Measurements from ENCODE around the gene NR1H4. TPM values are rescaled to one million over a fixed set of nuclear protein-coding genes. Genes with fewer than 3 reads are reported as not detected.
"Not testable (repeated sequence)": the region's sequence is repeated elsewhere in the genome, so short reads cannot be mapped to it uniquely, and the experiment has no call there.

Gene NR1H4
- polyA plus RNA-seq (ENCODE audit: insufficient read length in 12 of 12), result 1 to 10 TPM in 1 of 12 donors, under 1 TPM in 5, not detected in 6; 0.09 to 6.7 (median 0.19) TPM
- long read RNA-seq, donor 1, transcript NR1H4-201 (9 exons, 1,630 nt), result minor isoform, 7 of 57 reads
- long read RNA-seq, donor 1, transcript NR1H4-208 (2 exons, 294 nt), result major isoform, 24 of 57 reads
- long read RNA-seq, donor 1, transcript NR1H4-209 (9 exons, 1,489 nt), result minor isoform, 11 of 57 reads
- long read RNA-seq, donor 1, partial matches to known transcripts, result 14 of 57 reads
- long read RNA-seq, donor 1, other reads (novel, unspliced or antisense), result 0 of 57 reads
- long read RNA-seq, donor 2, result 0 reads
- long read RNA-seq, donor 3, result 0 reads
- long read RNA-seq, donor 4, result 0 reads
- long read RNA-seq, donor 5, result 0 reads
- long read RNA-seq, donor 6, result 0 reads
- long read RNA-seq, donor 7, result 0 reads
- long read RNA-seq, donor 8, result 0 reads
- long read RNA-seq, donor 9, result 0 reads
- long read RNA-seq, donor 10, partial matches to known transcripts, result 0 of 1 reads
- long read RNA-seq, donor 10, other reads (novel, unspliced or antisense), result 0 of 1 reads
- long read RNA-seq, donor 11, result 0 reads

DNA sequence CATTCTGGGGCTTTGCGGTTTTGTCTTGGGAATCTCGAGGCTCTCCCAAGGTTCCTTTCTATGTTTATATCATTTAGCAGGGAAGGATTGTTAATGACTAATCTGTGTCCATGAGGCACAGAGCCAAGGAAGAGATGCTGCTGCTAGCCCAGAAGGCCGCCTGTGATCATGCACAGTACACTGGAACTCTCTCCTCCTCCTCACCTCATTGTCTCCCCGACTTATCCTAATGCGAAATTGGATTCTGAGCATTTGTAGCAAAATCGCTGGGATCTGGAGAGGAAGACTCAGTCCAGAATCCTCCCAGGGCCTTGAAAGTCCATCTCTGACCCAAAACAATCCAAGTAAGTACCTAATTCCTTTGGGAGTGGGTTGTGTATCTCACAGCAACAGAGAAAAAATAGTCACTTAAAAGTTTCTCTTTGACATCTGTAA lies at the start of gene NR1H4:
Gene NR1H4, plus strand, starts transcription at position 151 of the 435 bp plus-strand sequence. CDS start 19,458 bp downstream, outside the sequence.
- no peak for DNase-seq

DNA sequence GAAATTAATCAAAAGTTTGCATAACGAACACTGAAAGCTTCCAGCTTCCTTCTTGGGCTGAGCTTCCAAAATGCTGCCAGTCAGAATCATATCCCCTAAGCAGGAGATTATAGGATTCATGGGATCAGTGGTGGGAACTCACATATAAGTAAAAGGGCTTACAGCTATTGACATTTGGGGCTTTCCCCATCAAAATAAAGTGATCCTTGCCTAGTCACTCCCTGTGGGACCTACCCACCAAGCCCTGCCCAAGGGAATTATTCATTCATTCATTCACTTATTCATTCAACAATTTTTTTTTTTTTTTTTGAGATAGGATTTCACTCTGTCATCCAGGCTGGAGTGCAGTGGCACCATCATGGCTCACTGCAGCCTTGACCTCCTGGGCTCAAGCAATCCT lies 47.5 kb upstream of the NR1H4 start:
- DNase-seq, result no peak

DNA sequence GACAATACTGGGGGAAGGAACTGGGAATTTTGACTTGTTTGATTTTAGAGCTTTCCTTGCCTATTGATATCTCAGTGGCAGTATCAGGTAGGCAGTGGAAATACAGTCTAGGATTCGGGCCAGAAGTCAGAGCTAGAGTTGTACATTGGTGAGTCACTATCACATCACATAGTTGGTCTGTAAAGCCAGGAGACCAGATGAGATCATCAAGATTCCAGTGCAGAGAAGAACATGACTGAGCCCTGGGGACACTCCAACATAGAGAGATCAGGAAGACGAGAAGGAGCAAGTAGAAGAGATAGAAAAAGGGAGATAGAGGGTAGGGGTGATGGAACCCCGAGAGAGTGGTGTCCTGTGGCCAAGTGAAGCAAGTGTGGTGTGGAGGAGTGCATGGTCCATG lies 46.6 kb upstream of the NR1H4 start:
- no peak for DNase-seq

DNA sequence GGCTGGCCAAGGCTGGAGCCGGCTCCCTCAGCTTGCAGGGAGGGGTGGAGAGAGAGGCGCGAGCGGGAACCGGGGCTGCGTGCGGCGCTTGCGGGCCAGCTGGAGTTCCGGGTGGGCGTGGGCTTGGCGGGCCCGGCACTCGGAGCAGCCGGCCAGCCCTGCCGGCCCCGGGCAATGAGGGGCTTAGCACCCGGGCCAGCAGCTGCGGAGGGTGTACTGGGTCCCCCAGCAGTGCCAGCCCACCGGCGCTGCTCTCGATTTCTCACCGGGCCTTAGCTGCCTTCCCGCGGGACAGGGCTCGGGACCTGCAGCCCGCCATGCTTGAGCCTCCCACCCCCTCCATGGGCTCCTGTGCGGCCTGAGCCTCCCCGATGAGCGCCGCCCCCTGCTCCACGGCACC lies 43.4 kb upstream of the NR1H4 start:
- DNase-seq, result not testable (repeated sequence)

DNA sequence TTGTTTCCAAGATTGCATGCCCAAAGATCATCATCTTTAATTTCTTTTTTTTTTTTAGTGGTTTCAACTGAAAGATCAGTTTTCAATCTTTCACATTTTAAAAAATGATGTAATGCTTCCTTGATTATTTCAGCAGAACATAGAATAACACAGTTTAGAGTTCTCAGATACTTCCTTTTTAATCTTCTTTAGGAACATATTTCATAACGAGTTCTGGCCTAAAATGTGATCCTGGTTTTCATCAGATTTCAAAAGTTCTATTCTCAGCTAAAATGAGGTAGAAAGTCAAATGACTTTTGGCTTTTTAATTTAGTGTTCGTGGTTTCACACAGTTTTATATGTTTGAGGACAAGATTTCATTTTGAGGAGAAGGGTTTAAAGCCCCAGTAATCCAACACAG lies 40.0 kb upstream of the NR1H4 start:
- no peak for DNase-seq

DNA sequence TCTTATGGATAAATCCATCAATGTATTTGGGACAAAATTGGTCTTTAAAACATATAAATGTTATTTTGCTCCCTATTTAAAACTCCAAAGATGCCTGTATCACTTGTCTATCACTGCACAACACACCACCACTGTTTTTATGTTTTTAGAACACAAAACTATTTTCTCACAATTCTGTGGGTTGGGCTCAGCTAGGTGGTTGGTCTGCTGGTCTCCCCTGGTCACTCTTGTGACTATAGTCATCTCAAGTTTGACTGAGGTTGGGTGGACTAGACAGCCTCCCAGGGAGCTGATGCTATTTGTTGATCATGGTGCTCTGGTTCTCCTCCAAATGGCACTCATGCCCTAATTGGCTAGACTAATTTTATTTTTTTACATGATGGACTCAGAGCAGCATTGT lies 39.5 kb upstream of the NR1H4 start:
- no peak for DNase-seq

DNA sequence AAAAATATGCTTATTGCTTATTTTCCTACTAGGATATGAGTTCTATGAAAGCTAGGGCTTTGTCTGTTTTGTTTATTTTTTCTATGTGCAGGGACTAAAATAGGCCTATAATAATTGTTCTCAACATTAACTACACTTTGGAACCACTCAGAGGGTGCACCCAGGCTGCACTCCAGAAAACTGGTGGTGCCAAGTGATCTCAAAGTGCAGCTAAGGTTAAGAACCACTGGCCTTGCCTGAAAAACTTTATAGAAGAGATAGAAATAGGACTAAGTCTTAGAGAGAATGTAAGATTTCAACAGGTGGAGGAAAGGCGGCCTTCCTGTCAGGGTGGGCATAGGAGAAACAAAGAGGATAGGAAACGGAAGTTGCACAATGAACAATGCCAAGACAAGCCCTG lies 37.7 kb upstream of the NR1H4 start:
- no peak for DNase-seq

DNA sequence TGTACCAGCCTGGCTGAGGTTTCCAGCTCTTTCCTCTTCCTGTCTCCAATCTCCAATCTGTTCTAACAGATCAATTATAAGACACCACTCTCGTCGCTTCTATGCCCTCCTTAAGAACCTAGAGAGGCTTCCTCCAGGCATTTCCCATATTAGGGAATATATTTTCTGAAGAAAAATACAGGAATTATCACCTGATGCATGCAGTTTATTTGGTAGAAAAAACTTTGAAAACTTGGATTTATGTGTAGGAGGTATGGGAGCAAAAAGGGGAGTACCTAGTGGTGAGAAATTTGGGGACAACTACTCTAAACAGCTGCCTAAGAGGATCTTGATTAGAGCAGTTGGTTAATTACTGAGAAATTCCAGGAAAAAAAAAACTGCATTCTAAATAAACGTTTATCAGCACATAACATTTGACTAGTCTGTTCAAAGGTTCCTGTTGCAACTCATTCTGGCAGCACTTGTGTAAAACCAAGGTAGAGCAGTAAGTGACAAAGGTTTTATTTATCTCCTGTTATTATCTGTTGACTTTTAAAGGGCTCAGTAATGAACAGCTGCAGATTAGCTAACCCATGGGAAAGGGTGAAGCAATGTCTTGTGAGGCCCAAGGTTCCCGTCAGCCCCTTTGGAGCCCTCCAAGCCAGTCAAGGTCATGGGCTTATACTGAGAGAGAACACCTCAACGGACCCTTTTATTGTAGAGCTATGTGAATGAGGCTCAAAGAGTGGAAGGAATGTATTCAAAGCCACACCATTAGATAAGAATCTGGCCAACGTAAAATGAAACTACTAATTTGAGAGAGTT lies 36.4 kb upstream of the NR1H4 start:
- DNase-seq, result no peak

DNA sequence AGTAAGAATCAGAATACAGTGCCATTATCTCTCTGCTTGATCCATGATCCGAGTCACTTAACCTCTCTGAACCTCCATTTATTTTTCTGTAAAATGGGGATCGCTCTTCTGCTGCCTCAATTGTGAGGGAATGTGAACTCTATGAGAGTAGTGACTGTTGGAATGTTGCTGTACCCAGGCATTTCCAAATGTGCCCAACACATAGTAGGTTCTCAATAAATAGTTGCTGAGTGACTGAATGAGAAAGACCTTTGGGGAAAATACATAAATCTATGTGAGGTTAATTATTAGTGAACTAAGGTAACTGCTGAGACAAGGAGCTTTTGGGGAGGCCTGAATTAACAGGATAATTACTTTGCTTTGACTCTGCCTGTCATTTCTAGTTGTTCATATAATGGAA lies 33.9 kb upstream of the NR1H4 start:
- no peak for DNase-seq

DNA sequence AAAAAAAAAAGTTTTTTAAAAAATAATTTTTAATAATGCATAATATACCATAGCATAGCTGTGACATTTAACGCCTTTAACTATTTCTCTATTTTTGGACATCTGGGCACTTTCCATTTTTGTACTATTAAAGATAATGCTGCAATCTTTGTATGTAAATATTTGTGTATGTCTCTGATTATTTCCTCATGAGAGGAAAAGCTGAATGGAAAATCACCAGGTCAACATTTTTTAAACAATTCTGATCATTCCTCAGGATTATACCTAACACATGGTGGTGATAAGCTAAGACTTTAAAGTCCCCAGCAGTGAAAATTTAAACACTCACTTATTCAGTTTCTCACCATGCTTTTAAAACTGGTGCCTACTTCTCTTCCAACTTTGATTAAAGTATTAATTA lies 31.3 kb upstream of the NR1H4 start:
- no peak for DNase-seq

DNA sequence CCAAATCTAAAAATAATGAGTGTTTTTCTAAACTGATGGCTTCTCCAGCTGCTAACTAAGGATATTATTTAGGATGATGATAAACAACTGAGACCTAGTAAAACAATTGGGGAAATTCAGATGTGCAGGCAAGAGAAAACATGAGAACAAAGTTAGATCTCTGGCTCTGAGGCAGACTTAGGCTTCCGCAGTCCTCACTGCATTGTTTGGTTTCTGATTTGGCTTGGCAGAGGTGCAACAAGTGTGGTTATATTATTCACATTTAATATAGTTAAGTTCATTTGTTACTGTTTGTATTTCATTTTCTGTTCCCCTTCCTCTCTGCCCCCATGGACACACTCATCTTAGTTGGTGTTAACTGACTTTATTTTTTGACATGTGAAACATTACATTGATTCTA lies 30.2 kb upstream of the NR1H4 start:
- DNase-seq, result no peak

DNA sequence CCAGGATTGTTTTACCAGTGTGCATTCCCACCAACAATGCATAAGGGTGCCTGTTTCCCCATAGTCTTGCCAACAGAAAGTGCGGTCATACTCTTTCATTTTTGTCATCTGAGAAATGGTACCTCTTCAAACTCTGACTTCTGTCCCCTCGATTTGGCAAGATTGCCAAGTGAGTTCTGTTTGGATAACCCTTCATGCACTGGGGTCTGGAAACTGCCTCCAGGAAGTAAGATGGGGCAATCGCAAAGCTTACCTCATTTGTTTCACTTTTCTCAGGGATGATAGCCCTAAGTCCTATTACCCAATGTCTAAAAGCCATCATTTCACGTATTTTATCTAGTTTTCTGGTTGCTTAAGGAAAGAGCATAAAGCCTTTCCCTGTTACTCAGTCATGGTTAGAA lies 28.6 kb upstream of the NR1H4 start:
- no peak for DNase-seq

DNA sequence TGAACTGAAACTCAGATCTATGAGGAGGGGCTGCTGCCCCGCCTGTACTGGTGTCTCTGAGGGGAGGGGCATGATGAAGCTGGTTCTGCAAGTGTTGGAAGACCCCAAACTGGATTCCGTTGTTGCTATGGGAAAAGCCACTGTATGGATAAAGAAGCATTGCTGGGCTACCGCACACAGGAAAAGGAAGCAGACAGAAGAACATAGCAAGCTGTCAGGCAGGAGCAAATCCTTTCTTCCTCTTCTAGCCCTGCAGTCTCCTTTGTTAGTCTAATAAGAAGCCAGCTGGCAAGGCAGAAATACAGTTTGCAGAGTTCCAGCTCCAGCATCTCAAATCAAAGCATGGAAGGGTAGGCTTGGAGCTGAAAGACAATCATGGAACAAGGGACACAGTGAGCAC lies 26.3 kb upstream of the NR1H4 start:
- no peak for DNase-seq

DNA sequence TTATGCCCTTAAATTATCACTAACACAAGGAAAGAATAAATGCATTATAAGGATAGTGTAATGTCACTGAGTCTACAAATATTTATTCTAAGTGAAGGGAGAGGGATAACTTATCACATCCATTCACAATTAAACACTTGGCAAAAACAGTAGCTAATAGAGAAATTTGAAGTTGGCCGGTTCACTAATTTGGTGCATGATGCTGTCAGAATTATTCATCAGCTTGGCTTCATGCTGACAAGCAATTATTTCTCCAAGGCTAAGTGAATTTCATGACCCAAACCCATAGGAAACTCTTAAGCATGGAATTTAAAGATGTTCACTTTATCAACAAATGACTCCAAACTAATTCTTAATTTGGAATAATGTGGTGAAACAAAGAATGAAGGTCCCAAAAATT lies 25.0 kb upstream of the NR1H4 start:
- no peak for DNase-seq

DNA sequence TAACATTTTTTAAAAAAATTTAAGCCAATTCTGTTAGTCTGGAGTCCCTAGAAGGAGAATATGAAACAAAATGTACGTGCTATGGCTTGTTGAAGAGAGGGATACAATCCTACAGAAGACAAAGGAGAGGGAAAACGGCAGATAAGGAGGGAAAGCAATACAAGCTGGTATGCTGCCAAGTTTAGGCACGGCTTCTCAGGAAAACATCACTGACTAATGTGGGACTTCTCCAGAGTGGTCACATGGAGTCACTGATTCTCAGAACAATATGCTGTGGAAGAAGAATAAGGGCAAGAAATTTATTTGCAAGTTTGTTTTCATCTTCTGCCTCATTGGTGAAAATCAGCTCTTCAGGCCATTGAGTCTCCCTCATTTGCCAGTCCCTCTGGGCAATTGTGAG lies 22.9 kb upstream of the NR1H4 start:
- DNase-seq, result no peak

DNA sequence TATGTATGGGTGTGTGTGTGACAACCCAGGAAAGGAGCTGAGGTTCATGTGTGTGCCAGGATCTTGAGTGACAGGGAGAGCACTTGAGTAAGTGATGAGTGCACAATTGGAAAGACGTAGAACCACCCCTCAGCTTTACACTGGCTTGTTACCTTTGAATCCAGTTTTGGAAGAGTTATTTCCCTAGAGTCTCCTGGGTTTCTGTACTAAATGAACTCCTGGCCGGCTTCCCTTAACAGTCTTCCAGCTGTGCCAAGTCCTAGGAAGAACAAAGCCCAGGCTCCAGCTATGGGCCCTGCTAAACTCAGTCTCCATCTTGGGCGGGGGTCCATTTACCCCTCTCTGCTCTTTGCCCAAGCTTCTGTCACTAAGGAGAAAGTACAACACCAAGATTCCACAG lies 19.7 kb upstream of the NR1H4 start:
- DNase-seq, result no peak

DNA sequence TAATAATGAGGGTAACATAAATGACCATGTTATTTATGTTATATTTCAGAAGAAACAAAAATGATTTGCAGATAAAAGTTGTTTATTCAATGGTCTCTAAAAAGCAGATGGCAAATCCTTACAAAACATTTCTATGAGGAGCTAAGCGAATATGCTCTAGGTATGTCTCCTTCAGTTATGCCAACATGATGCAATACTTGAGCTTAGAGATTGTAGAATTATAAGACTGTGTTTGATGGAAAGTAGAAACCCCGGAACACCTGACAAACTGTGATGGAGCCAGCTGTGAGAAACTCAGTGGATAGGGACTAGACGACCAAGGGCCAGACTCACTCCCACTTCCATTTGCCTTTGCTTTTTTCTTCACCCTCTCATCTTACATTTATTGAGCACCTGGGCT lies 17.8 kb upstream of the NR1H4 start:
- no peak for DNase-seq

DNA sequence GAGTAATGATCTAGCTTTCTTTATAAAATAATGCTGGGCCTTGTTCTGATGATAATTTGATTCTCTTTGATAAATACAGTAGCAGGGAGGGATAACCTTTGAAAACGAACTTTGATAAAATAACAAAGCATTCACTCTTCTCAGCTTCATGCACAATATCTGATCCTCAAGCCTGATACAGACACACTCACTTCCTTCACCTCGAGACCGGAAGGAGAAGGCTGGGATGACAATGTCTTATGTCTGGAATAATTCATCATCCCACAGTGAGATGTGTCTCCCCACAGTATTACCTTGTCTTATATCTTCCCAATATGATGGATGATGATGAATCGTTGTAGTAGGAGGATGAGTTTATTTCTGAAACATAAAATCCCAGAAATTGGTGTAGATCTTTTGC lies 15.5 kb upstream of the NR1H4 start:
- no peak for DNase-seq

DNA sequence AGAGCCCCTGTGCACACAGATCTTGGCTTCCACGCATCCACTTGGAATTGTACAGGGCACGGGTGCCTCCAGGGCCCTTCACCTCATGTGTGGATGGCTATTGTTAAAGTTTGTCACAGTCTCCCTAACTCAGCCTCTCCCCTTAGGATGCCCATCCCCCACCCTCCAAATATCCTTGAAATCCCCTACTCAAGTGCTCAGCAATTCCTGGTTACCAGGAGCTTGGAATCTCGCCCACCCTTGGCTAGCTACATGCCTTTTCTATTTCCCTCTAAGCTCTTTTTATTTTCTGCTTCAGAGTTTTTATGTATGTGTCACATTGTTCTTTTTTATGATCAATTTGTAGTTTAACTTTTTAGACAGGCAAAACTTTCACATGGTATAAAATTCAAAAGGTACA lies 13.0 kb upstream of the NR1H4 start:
- no peak for DNase-seq

DNA sequence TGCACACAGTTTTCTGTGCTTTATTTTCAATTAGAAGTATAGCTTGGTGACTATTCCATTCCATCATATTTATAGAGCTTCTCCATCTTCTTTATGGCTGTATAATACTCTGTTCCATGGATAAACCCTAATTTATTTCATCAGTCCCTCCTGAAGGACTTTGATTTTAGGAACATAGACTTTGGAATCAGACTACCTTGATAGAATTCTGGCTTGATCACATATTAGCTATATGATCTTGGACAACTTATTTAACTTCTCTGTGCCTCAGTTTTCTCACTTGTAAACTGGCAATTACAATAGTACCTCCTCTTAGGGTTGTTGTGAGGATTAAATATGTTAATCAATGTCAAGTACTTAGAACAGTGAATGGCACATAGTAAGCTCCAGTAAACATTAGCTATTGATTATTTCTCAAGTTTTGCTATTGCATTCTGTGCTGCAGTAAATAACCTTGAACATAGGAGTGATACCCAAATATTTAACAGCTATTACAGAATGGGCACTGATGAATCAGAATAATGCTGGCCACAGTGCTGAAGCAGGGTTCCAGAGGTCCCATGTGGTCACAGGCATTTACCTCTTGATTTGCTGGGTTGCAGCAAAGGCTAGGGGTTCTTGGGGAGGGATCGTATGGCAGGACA lies 12.2 kb upstream of the NR1H4 start:
- DNase-seq, result no peak

DNA sequence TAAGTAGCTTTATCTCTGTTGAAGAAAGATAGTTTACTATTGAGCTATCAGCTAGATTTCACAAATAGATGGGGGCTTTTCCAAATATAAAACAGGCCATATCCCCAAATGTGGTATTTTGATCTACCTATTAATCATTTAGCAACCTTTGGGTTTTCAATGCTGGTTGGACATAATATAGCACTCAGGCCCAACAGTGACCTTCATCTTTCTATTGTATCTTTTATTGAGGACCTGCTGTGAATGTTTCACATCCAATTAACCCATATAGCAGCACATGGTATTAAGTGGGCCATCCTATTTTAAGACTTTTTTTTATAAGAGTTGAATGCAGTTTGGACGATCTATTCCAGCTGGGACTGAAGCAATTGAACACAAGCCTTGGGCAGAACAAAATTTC lies 10.0 kb upstream of the NR1H4 start:
- DNase-seq, result no peak

DNA sequence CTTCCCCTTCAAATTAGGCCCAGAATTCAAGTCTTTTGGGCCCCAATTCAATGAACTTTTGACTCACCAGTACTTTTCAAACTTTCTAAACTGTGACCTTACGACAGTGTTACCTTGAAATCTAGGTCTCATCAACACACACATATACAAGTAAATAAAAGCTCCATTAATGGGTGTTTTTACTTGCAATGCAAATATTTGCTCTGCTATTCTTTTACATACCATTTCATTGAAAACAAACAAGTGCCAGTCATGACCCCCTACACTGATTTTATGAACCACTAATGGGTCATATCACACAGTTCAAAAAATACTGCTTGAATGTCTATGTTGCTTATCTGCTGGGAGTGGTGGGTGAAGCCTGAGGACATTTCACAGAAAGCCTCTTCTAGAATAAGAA lies 9.1 kb upstream of the NR1H4 start:
- no peak for DNase-seq

DNA sequence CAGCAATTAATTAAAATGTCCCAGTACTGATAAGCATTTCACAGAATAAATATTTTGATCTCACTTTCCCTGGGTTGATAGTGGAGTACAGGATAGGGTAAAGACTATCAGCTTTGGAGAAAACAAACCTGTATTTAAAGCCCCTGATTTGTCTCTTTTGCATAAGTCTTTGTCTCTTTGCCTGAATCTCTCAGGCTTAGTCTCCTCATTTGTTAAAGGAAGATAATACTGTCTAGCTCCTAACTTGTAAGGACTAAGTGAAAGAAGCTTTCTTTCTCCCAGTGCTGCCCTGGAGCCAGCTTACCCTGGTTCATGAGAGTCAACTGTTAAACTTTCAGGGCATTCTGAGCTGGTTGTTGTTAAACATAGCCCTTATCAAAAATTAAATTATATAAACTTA lies 5.5 kb upstream of the NR1H4 start:
- no peak for DNase-seq

Measured in muscle of arm (tissue), 14 donors.